ENCODE measurements around the gene NANP.
"Not testable (repeated sequence)": the region's sequence is repeated elsewhere in the genome, so short reads cannot be mapped to it uniquely, and the experiment has no call there.

NANP gene, protein sequence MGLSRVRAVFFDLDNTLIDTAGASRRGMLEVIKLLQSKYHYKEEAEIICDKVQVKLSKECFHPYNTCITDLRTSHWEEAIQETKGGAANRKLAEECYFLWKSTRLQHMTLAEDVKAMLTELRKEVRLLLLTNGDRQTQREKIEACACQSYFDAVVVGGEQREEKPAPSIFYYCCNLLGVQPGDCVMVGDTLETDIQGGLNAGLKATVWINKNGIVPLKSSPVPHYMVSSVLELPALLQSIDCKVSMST

GRCh38 chr20:25623736-25624499, at the start of gene NANP:
TSS of gene NANP (minus strand) at chr20:25624014. CDS start at chr20:25623948, 66 bp downstream.
- DNase-seq = peak; percentile 98

- no peak for DNase-seq
These were observed 48.9 kb upstream of the NANP start for GRCh38 chr20:25672659-25673235.

GRCh38 chr20:25669826-25670422, 46.1 kb upstream of the NANP start:
- DNase-seq = no peak

GRCh38 chr20:25668446-25668845, 44.6 kb upstream of the NANP start:
- no peak for DNase-seq

DNA sequence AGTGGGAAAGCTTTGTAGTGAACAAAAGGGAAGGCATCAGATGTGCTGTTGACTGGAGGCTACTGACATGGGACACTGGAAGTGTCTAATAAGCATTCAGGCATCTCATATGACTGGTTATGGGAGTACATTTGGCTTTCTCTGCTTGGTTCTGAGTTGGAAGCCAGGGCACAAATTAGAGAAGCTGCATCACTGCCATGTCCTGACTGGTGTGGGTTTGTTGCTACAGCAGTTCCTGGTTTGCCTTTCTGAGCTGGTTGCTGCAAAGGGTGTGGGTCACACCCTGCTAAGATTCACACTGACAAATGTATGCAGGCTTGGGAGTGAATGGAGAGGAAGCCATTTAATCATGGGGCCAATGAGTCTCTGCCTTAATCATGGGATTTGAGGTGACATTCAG, 36.2 kb upstream of the NANP start:
- DNase-seq = no peak

DNA sequence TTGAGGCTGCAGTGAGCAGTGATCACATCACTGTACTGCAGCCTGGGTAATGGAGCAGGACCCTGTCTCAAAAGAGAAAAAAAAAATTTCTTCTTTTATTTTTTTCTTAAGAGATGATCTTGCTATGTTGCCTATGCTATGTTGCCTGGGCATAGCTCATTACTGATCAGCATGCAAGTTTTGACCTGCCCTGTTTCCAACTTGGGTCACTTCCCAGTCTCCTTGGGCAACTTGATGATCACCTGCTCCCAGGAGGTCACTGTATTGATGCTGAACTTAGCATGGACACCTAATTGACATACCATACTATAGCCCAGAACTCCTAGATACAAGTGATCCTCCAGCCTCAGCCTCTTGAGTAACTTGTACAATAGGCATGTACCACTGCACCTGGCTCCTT, 30.7 kb upstream of the NANP start:
- DNase-seq = no peak

DNA sequence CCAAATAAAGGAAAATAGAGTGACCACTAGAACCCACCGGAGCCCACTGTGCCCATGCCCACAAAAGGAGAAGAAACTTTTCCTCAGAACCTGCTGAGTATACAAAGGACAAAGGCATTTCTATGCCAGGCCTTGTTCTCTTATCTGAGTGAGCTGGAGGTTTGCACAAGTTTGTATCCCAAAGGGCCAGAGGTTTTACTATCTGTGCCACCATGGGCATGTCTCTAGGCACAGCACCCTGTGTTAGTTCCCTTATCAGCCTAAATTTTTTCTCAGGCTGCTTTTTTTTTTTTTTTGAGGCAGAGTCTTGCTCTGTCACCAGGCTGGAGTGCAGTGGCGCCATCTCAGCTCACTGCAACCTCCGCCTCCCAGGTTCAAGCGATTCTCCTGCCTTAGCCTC, 29.1 kb upstream of the NANP start:
- not testable (repeated sequence) for DNase-seq

DNA sequence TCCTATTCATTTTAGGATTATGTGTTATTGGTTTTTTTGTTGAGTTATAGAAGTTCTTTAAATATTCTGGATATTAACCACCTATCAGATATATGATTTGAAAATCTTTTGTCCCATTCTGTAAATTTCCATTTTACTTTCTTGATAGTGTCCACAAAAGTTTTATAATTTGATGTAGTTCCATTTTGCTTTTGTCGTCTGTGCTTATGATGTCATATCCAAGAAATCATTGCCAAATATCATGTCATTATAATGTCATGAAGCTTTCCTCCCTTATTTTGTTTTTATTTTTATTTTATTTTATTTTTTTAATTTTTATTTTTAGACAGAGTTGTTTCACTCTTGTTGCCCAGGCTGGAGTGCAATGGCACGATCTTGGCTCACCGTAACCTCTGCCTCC, 21.0 kb upstream of the NANP start:
- DNase-seq = no peak

- no peak for DNase-seq
These were observed 19.9 kb upstream of the NANP start for GRCh38 chr20:25643716-25644115.

- no peak for DNase-seq
These were observed 13.4 kb upstream of the NANP start for GRCh38 chr20:25637247-25637646.

- no peak for DNase-seq
These were observed 9.4 kb upstream of the NANP start for GRCh38 chr20:25632940-25633790.

DNA sequence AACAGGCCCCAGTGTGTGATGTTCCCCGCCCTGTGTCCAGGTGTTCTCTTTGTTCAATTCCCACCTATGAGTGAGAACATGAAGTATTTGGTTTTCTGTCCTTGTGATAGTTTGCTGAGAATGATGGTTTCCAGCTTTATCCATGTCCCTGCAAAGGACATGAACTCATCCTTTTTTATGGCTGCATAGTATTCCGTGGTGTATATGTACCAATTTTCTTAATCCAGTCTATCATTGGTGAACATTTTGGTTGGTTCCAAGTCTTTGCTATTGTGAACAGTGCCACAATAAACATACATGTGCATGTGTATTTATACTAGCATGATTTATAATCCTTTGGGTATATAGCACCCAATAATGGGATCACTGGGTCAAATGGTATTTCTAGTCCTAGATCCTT, 6.8 kb upstream of the NANP start:
- DNase-seq = not testable (repeated sequence)

DNA sequence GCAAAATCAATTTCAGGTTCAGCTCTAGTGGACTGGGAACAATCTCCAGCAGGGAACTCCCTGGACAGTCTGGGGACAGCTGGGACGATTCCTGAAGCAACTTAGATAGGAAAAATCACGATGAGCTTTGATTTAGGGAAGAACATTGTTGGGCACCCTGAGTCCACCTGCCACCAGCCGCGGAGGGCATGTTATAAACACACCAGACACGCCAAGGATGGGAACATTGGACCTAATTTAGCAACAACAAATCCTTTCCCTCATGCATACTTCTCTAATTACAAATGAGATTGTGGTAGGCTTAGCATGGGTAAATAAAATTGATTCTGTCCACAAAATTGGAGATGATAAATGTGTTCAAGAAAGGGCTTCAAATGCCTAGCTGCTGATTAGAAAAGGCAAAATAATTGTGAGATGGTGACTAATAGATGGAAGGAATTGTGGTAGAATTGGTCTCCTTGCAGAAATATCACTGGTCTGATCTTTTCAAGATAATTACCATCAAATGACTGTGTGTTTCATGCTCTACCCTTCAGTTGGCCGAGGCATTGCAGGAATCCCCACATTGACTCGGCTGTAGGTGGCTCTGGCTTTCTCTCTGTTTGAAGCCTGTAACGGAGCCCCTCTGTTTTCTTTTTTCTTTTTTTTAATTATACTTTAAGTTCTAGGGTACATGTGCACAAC, 6.1 kb upstream of the NANP start:
- DNase-seq = no peak

DNA sequence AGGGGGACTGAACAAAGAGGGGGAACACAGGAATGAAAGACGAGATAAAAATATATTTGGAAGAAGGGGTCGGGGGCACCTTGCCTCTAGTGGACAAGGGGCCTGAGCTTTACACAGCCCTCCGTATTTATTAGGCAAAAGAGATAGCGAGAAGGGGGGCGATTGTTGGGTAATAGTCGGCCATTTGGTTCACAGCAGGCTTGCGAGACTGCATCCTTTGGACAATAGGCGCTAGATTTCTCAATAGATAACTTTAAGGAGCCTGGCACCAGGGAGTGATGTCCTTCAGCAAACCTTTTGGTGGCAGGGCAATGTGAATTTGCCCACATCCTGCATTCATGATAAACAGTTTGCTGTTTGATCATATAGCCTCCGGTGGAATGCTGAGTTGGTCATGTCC, 3.0 kb upstream of the NANP start:
- no peak for DNase-seq

GRCh38 chr20:25624500-25624939, 706 bp upstream of the NANP start:
- DNase-seq = no peak

DNA sequence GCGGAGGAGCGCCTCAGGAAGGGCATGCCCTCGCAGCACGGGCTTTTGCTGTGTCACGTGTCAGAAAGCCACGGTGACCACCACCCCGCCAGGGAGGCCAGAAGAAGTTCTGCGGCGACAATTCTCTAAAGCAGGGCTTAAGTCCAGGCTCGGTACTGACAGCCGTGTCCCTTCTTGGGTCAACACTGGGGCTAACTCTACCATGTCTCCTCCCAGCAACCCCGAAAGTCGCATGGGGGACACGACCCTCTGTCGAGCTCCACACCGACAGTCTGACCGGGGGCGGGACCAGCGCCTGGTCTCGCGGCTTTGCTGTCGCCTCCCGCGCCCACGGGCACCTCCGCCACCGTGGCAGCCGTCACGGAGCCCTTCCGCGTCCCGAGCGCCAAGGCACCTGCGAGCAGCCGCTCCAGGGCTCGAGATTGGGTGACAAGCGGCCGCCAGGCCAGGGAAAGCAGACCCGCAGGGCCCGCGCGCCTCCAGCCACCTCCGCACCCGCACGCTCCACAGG, 534 bp downstream of the NANP start:
- DNase-seq = no peak

DNA sequence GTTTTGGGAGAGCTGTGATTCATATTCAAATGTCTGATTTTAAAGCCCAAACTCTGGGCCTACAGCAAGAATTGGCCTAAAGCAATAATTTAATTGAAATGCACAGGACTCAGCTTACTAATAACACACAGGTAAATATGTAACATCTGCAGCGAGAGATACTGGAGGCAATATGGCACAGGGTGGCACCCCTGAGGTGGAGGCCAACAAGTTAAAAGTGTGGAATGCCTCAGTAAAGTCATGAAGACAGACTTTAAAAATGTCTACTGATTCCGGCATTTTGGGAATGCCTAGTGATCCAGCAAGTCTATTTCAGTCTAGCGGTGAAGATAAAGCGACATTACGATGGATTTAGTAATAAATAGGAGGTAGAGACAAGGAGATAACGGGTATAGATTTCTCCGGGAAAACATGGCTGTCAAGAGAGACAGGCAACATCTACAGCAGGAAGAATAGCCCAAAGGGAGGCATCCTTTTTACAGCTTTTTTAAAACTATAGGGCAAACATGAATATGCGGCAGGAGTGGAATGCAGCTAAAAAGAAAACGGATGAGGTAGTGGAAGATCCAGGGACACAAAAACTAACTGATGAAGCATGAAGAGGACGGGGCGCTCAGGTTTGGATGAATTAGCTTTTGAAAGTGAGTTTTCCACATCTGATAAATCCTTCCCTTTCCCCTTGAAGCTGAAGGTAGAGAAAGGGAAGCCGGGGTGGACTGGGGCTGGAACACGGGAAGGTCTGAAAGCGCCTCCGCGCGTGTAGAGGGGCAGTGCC, 1.2 kb downstream of the NANP start:
- no peak for DNase-seq

- no peak for DNase-seq
These were observed 1.8 kb downstream of the NANP start for GRCh38 chr20:25622049-25622448.

- DNase-seq = no peak
These were observed 4.3 kb downstream of the NANP start for GRCh38 chr20:25619514-25619913.

- DNase-seq = no peak
These were observed 15.0 kb downstream of the NANP start for GRCh38 chr20:25608774-25609173.

- DNase-seq = no peak
These were observed 17.6 kb downstream of the NANP start for GRCh38 chr20:25606094-25606695.

Measured in NCI-H2029 (cell line).